DMS153 treated with DMSO at 0.1 percent for 48 hours (cell line): Measurements from ENCODE around the gene CFAP119.

Experiments
- DNase-seq: peaks from one replicate; lab custom pipeline; 2025; ENCODE audit not compliant: unreplicated experiment; lab: John Stamatoyannopoulos, UW

Gene CFAP119

GRCh38 chr16:30741461-30741914 lies 20.4 kb downstream of the CFAP119 start:
- peak; percentile 69 for DNase-seq

DNA sequence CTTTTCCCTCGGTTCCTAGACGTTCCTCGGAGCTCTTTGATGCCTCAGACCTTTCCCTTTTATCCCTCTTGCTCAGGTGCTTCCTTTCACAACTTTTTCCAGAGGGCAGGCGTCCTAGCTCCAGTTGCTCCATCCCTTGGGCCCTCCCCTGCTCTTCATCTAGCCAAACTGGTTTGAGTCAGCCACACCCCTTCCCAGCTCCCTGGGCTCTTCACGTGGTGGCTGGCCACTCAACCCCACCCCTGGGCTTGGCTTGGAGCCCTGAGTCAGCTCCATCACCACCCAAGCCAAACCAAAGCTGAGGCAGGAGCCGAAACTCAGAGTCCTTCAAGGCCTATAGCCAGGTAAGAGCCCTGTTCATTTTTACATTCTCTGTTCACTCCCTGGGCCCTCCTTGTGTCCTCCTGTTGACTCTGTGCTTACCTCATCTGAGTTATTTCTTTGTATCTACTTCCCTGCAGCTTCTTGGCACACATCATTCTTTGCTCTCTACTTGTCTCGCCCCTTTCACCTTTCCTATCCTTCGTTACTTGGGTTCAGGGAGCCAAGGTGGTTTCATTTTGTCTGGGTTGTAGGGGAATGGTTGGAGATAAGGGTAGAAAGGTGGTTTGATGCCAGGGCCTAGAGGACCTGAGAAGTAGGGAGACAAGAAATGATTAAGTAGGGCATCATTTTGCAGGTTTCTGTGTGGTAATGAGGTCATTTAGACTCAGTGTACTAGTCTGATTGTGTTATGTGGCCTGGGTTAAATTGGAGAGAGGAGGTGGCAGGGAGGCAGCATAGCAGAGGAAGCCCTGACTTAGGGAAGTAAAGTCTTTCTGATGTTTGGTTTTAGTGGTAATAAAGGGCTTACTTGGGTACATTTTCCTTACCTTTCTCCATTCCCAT lies 21.3 kb downstream of the CFAP119 start:
- peak; percentile 79 for DNase-seq

- DNase-seq, result no peak
Observed at GRCh38 chr16:30738984-30739951, 22.6 kb downstream of the CFAP119 start.

DNA sequence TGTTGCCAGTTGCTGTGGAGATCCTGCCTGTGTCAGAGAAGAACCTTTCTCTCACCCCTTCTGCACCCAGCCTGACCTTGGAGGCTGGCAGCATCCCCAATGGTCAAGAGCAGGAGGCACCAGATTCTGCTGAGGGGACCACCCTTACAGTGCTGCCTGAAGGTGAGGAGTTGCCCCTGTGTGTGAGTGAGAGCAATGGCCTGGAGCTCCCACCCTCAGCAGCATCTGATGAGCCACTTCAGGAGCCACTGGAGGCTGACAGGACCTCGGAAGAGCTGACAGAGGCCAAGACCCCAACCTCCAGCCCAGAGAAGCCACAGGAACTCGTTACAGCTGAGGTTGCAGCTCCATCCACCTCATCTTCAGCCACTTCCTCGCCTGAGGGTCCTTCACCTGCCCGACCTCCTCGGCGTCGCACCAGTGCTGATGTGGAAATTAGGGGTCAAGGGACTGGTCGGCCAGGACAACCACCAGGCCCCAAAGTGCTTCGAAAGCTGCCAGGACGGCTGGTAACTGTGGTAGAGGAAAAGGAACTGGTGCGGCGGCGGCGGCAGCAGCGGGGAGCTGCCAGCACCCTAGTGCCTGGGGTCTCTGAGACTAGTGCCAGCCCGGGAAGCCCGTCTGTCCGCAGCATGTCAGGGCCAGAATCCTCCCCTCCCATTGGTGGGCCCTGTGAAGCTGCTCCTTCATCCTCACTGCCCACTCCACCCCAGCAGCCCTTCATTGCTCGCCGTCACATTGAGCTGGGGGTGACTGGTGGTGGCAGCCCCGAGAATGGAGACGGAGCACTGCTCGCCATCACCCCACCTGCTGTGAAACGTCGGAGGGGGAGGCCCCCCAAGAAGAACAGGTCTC lies 23.8 kb downstream of the CFAP119 start:
- DNase-seq, result no peak

- no peak for DNase-seq
Observed at GRCh38 chr16:30736995-30737793, 24.7 kb downstream of the CFAP119 start.

DNA sequence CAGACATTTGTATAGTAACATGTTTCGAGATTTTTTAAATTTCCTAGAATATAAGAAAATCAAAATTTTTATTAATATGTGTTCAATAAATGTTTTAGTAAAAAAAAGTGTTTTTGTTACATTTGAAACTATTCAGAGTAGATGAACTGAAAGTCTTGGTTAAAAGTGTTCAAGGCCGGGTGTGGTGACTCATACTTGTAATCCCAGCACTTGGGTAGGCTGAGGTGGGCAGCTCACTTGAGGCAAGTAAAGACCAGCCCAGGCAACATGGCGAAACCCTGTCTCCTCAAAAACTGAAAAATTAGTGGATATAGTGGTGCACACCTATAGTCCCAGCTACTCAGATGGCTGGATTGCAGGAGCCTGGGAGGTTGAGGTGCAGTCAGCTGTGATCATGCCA lies 30.5 kb downstream of the CFAP119 start:
- no peak for DNase-seq

- no peak for DNase-seq
Observed at GRCh38 chr16:30728899-30729672, 32.8 kb downstream of the CFAP119 start.

DNA sequence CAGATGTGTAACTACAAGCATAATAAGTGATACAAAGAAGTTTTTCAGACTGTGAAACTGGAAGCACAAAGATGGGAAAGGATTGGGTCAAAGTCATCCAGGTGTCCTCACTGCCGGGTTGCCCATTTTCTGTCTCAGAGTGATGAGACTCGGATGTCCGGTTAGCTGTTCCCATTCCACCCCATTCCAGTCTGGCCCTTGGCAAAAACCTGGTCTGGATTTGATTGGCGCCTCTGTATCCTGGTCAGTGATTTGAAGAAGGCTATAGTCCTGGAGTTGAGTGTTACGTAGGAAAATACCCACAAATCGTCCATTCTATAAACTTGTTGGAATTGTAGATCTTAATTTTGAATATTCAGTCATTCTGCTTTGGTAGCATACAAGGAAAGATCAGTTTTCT lies 33.5 kb downstream of the CFAP119 start:
- no peak for DNase-seq

DNA sequence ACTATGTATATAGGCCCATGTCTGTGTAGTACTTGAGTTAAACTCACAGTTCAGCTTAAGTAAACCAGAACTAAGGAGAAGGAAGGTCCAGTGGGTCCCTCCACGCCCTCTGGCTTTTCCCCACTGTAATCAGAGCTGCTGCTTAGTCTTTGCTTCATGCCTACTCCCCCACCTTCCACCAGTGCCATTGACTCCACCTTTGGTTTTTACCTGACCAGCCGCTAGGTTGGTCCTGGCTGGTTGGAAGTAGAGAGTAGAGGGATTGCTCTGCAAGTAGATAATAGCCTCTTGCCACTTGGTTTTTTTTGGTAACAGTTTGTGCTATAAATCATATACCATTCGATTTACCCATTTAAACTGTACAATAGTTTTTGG lies 36.5 kb downstream of the CFAP119 start:
- DNase-seq, result no peak

DNA sequence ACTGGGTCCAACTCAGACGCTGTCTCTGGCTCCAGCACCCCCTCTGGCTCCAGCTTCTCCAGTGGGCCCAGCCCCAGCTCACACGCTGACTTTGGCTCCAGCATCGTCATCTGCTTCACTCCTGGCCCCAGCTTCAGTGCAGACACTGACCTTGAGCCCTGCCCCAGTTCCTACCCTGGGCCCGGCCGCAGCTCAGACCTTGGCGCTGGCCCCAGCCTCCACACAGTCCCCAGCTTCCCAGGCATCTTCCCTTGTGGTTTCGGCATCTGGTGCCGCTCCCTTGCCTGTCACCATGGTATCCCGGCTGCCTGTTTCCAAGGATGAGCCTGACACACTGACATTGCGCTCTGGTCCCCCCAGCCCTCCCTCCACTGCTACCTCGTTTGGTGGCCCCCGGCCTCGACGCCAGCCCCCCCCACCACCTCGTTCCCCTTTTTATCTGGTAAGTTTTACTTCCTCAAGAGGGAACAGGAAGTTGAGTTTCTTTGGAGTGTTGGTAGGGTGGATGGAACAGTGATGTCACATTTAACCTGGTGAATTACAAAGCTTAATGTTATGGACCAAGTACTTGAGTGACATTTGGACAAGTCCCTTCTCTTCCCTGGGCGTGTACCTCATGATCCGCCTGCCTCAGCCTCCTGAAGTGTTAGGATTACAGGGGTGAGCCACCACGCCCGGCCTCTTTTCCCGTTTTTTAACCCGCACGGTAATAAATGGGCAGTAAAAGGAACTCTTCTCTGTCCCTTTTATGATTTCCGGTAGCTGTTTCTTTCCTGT lies 37.0 kb downstream of the CFAP119 start:
- no peak for DNase-seq

DNA sequence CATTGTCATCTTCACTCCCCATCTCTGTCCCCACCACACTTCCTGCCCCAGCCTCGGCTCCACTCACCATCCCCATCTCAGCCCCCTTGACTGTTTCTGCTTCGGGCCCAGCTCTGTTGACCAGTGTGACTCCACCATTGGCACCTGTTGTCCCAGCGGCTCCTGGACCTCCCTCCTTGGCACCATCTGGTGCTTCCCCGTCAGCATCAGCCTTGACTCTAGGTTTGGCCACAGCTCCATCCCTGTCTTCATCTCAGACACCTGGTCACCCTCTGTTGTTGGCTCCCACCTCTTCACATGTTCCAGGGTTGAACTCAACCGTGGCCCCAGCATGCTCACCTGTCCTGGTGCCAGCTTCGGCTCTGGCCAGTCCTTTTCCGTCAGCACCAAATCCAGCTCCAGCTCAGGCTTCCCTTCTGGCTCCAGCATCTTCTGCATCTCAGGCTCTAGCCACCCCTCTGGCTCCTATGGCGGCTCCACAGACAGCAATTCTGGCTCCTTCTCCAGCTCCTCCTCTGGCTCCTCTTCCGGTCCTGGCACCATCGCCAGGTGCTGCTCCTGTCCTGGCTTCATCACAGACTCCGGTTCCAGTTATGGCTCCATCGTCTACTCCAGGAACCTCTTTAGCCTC lies 38.0 kb downstream of the CFAP119 start:
- no peak for DNase-seq

- no peak for DNase-seq
Observed at GRCh38 chr16:30722916-30723315, 38.9 kb downstream of the CFAP119 start.

DNA sequence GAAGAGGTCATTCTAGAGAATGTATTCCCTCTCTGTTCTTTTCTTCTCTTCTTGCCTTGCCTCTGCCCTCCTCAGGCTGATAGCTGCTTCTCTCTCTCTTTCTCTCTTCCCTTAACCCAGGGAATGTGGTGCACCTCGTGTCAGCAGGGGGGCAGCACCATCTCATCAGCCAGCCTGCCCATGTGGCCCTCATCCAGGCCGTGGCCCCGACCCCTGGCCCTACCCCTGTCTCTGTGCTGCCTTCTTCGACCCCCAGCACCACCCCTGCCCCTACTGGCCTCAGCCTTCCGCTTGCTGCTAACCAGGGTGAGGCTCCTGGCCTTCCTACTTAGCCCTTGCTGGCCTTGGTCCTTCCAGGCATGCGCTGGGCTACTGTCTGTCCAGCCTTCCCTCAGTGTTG lies 39.4 kb downstream of the CFAP119 start:
- no peak for DNase-seq

GRCh38 chr16:30721606-30722005 lies 40.3 kb downstream of the CFAP119 start:
- no peak for DNase-seq

DNA sequence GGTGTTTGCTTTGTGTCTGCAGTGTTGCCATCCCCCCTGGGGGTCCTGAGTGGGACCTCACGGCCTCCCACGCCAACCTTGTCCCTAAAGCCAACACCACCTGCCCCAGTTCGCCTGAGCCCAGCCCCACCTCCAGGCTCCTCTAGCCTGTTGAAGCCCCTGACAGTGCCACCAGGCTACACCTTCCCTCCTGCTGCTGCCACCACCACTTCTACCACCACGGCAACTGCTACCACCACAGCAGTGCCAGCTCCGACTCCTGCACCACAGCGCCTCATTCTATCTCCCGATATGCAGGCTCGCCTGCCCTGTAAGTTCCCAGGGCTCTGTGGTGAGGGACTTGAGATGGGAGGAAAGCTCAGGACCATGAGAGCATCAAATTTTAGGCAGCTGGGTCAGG lies 40.7 kb downstream of the CFAP119 start:
- DNase-seq, result no peak

- no peak for DNase-seq
Observed at GRCh38 chr16:30720694-30721093, 41.2 kb downstream of the CFAP119 start.

GRCh38 chr16:30720086-30720485 lies 41.8 kb downstream of the CFAP119 start:
- DNase-seq, result no peak
